HAP-1 (cell line): ENCODE data around the gene KANK2.
"Not testable (repeated sequence)": the region's sequence is repeated elsewhere in the genome, so short reads cannot be mapped to it uniquely, and the experiment has no call there.

Source experiments
- DNase-seq, 2 experiments: peaks; one replicate each; pipeline ENCODE4 v3.0.0-alpha.2; 2016 to 2020; ENCODE audit warnings: low spot score in 2 of 2
- H3K27me3 ChIP-seq: fragments of 250-450 bp; sonication (Bioruptor Pico); 2 replicates; pipeline ENCODE4 v1.5.1; 2020; ENCODE audit warnings: low read depth, mild to moderate bottlenecking, moderate library complexity
- H3K36me3 ChIP-seq: fragments of 250-450 bp; sonication (Bioruptor Pico); replicated peaks from 2 replicates; pipeline ENCODE4 v1.5.1; 2020; ENCODE audit warnings: mild to moderate bottlenecking
- H3K4me1 ChIP-seq: fragments of 250-450 bp; sonication (Bioruptor Pico); 2 replicates; pipeline ENCODE4 v1.5.1; 2020; ENCODE audit warnings: mild to moderate bottlenecking
- H3K4me3 ChIP-seq: fragments of 250-450 bp; sonication (Bioruptor Pico); 2 replicates; pipeline ENCODE4 v1.5.1; 2020; ENCODE audit warnings: mild to moderate bottlenecking, moderate library complexity
- H3K9me3 ChIP-seq: fragments of 250-450 bp; sonication (Bioruptor Pico); 2 replicates; pipeline ENCODE4 v1.5.1; 2020; ENCODE audit warnings: mild to moderate bottlenecking, moderate library complexity
- in situ Hi-C: fragments of 300-500 bp; cut with MboI; formaldehyde crosslinking; loops from 3 replicates; pipeline ENCODE4 v1.14.3; 2020; ENCODE audit warnings: low sequenced_read_pairs, inconsistent platforms, mixed read lengths

The KANK2 gene

DNA sequence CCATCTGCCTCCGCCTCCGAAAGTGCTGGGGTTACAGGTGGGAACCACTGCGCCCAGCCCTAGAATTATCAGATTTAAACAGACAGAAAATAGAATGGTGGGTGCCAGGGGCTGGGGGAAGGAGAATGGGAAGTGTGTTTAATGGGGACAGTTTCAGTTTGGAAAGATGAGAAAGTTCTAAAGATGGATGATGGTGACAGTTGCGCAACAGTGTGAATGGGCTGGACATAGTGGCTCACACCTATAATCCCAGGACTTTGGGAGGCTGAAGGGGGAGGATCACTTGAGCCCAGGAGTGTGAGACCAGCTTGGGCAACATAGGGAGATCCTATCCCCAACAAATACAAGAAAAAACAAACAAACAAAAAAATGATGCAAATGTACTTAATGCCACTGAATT, 15.9 kb downstream of the KANK2 start:
- in situ Hi-C loops, result no loop called here
- Histone ChIP-seq H3K4me3 (no peak overlapping the region), H3K36me3 (no peaks in the 10 kb centered on the region), H3K9me3 (peaks cover 4% of the 10 kb centered on the region; the same call in 1 of the 2 replicates), H3K4me1 (no peaks in the 10 kb centered on the region), H3K27me3 (no peaks in the 10 kb centered on the region)
- DNase-seq, result no peak

DNA sequence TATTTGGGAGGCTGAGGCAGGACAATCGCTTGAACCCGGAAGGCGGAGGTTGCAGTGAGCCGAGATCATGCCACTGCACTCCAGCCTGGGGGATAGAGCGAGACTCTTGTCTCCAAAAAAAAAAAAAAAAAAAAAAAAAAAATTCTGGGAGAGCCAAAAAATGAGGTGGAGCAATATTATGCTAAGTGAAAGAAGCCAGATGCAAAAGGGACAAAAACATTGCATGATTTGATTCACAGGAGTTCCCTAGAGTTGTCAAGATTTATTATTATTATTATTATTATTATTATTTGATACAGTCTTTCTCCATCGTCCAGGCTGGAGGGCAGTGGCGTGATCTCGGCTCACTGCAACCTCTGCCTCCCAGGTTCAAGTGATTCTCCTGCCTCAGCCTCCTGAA, 16.4 kb downstream of the KANK2 start:
- H3K27me3 ChIP-seq, H3K4me3 ChIP-seq, DNase-seq, H3K4me1 ChIP-seq, H3K9me3 ChIP-seq, H3K36me3 ChIP-seq, in situ Hi-C loops: not testable (repeated sequence)

GRCh38 chr19:11180346-11180745, 17.0 kb downstream of the KANK2 start:
- DNase-seq, result no peak
- Histone ChIP-seq H3K4me3 (no peak overlapping the region), H3K9me3 (peaks cover 4% of the 10 kb centered on the region; the same call in 1 of the 2 replicates), H3K4me1 (no peaks in the 10 kb centered on the region), H3K27me3 (no peaks in the 10 kb centered on the region), H3K36me3 (0 out of 2 replicates have a peak, but pooled peaks cover 2% of the 10 kb centered on the region)
- in situ Hi-C loops, result no loop called here

GRCh38 chr19:11179716-11180297, 17.5 kb downstream of the KANK2 start:
- H3K36me3 ChIP-seq, result 0 out of 2 replicates have a peak, but pooled peaks cover 2% of the 10 kb centered on the region
- H3K4me3 ChIP-seq, result no peak overlapping the region

GRCh38 chr19:11179145-11179465, 18.2 kb downstream of the KANK2 start:
- H3K9me3 ChIP-seq, H3K4me1 ChIP-seq, in situ Hi-C loops, DNase-seq, H3K36me3 ChIP-seq, H3K27me3 ChIP-seq, H3K4me3 ChIP-seq: not testable (repeated sequence)

More at GRCh38 chr19:11179716-11180297, 17.5 kb downstream of the KANK2 start:
- Histone ChIP-seq H3K4me1 (no peaks in the 10 kb centered on the region), H3K9me3 (peaks cover 4% of the 10 kb centered on the region; the same call in 1 of the 2 replicates), H3K27me3 (no peaks in the 10 kb centered on the region)
- in situ Hi-C loops, result no loop called here
- no peak for DNase-seq

GRCh38 chr19:11177592-11177991, 19.8 kb downstream of the KANK2 start:
- no peaks in the 10 kb centered on the region for H3K4me1 ChIP-seq
- DNase-seq, result no peak
- H3K4me3 ChIP-seq, result no peak overlapping the region
- in situ Hi-C loops, result no loop called here
- no peaks in the 10 kb centered on the region for H3K27me3 ChIP-seq
- no peaks in the 10 kb centered on the region for H3K9me3 ChIP-seq
- peaks cover 6% of the 10 kb centered on the region; the same call in 1 of the 2 replicates for H3K36me3 ChIP-seq

- no peak overlapping the region for H3K4me3 ChIP-seq
- H3K27me3 ChIP-seq, result no peaks in the 10 kb centered on the region
- H3K9me3 ChIP-seq, result no peaks in the 10 kb centered on the region
- H3K36me3 ChIP-seq, result peaks cover 6% of the 10 kb centered on the region; the same call in 1 of the 2 replicates
- in situ Hi-C loops, result no loop called here
- no peak for DNase-seq
- H3K4me1 ChIP-seq, result no peaks in the 10 kb centered on the region
Observed at GRCh38 chr19:11176466-11177193, 20.7 kb downstream of the KANK2 start.

DNA sequence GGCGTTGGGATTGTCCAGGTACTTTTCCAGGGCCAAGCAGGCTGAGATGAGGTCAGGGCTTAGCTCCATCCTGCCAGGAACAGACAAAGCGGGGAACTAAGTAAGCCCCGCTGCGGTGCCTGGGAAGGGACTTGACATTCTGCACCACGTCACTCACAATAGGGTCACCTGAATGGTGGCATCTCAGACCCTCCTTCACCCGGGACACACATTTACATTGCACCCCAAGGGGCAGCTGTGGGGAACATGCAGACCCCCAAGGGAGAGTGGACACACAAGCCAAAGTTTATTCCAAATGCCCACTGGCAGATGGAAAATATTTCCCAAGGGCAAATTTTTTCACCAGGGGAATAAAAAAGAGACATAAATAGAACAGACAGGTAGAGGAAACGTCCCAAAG, 21.4 kb downstream of the KANK2 start:
- in situ Hi-C loops, result no loop called here
- H3K36me3 ChIP-seq, result peaks cover 6% of the 10 kb centered on the region

DNA sequence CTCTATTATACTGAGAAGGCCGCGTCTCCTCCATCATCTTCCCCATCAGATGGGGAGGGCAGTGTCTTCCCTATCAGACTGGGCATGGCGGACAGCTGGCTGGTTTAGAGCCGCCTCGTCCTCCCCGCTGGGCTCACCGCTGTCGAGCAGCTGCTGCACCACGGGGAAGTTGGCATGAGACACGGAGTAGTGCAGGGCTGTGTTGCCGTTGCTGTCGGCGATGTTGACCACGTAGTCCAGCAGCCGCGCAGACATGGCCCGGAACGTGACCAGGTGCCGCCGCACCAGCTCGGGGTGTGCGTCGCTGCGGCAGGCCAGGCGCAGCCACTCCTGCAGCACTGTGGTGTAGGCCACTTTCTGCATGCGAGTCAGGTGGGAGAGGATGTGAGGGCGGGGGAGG, 23.0 kb downstream of the KANK2 start:
- H3K9me3 ChIP-seq, result no peaks in the 10 kb centered on the region
- no peaks in the 10 kb centered on the region for H3K4me1 ChIP-seq
- no peak for DNase-seq
- H3K4me3 ChIP-seq, result no peak overlapping the region
- in situ Hi-C loops, result no loop called here
- no peaks in the 10 kb centered on the region for H3K27me3 ChIP-seq
- peaks cover 6% of the 10 kb centered on the region for H3K36me3 ChIP-seq

More for the DNA sequence above, 21.4 kb downstream of the KANK2 start:
- no peak overlapping the region for H3K4me3 ChIP-seq
- no peak for DNase-seq
- H3K9me3 ChIP-seq, result no peaks in the 10 kb centered on the region
- no peaks in the 10 kb centered on the region for H3K27me3 ChIP-seq
- no peaks in the 10 kb centered on the region for H3K4me1 ChIP-seq

- Histone ChIP-seq H3K36me3 (peaks cover 6% of the 10 kb centered on the region), H3K4me3 (no peak overlapping the region), H3K27me3 (no peaks in the 10 kb centered on the region), H3K9me3 (no peaks in the 10 kb centered on the region), H3K4me1 (no peaks in the 10 kb centered on the region)
- in situ Hi-C loops, result no loop called here
- no peak for DNase-seq
Observed at GRCh38 chr19:11173516-11174155, 23.7 kb downstream of the KANK2 start.

GRCh38 chr19:11172576-11172975, 24.8 kb downstream of the KANK2 start:
- no peak for DNase-seq
- H3K9me3 ChIP-seq, result no peaks in the 10 kb centered on the region
- no peaks in the 10 kb centered on the region for H3K4me1 ChIP-seq
- no peaks in the 10 kb centered on the region for H3K27me3 ChIP-seq
- H3K36me3 ChIP-seq, result peaks cover 6% of the 10 kb centered on the region
- no peak overlapping the region for H3K4me3 ChIP-seq
- in situ Hi-C loops, result no loop called here

DNA sequence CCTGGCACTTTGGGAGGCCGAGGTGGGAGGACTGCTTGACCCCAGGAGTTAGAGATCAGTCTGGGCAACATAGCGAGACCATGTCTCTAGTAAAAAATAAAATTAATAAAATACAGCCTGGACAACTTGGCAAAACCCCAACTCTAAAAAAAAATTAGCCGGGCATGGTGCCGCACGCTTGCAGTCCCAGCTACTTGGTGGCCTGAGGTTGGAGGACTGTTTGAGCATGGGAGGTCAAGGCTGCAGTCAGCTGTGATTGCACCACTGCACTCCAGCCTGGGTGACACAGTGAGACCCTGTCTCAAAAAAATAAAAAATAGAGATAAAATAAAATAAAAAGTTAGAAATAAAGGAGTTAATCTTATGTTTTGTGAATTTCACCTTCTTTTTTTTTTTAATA, 26.2 kb downstream of the KANK2 start:
- DNase-seq, result no peak
- Histone ChIP-seq H3K9me3 (no peaks in the 10 kb centered on the region), H3K27me3 (no peaks in the 10 kb centered on the region), H3K4me1 (no peaks in the 10 kb centered on the region), H3K36me3 (peaks cover 3% of the 10 kb centered on the region), H3K4me3 (no peak overlapping the region)
- in situ Hi-C loops, result no loop called here

DNA sequence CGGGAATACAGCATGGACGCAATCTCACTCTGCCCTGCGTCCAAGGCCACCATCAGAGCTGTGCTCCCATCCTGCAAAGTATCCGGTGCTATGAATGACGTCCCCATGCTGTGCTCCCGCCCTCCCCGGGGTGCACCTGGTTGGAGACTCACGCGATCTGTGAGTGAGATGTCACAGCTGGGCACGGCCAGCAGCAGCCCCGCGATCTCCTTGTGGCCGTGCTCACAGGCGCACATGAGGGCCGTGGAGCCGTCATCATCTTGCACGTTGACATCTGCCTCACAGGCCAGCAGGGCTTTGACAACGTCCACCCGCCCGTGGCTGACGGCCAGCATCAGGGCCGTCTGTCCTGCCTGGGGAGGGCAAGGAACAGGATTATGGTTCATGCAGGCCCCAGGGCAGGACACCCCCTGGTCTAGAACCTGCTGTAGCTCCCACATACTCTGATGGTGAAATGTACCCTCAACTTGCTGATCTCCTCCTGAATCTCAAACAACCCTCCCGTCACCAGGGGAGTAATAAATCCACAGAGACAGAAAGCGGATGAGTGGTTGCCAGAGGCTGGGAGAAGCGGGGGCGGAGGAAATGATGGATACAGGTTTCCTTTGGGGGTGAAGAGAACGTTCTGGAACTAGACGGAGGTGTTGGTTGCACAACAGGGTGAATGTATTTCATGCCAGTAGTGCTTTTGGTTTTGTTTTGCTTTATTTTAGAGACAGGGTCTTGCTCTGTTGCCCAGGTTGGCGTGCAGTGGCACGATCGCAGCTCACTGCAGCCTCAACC, 27.3 kb downstream of the KANK2 start:
- in situ Hi-C loops, result no loop called here
- no peak for DNase-seq
- H3K4me3 ChIP-seq, result no peak overlapping the region
- no peaks in the 10 kb centered on the region for H3K4me1 ChIP-seq
- no peaks in the 10 kb centered on the region for H3K9me3 ChIP-seq
- H3K27me3 ChIP-seq, result no peaks in the 10 kb centered on the region
- H3K36me3 ChIP-seq, result peaks cover 3% of the 10 kb centered on the region

DNA sequence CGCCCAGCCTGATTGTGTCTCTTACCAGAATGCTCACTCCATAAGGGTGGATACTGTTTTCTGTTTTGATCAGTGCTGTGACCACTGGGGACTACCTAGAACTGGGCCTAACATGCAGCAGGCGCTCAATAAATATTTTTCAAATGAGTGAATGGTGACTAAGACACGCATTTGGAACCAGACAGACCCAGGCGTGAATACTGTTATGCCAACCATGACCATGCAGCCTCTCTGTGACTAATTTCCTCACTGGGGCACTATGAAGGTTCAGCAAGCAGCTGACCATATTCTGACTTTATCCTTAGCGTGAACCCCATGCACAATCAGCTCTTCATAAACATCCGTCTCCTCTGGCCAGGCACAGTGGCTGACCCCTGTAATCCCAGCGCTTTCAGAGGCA, 28.8 kb downstream of the KANK2 start:
- Histone ChIP-seq H3K4me3 (no peak overlapping the region), H3K4me1 (no peaks in the 10 kb centered on the region), H3K9me3 (no peaks in the 10 kb centered on the region), H3K27me3 (no peaks in the 10 kb centered on the region), H3K36me3 (peaks cover under 1% of the 10 kb centered on the region)
- in situ Hi-C loops, result no loop called here
- no peak for DNase-seq
